Esophagus muscularis mucosa (tissue), 4 donors: ENCODE results near the gene CYBA. TPM values are rescaled to one million over a fixed set of nuclear protein-coding genes. Genes with fewer than 3 reads are reported as not detected.
A peak's percentile ranks its signal among the peaks of the same experiment; 100 is the strongest.

Experiments
- DNase-seq: peaks from one replicate; pipeline ENCODE4 v3.0.0-alpha.2; 2017; ENCODE audit errors: extremely low spot score
- H3K27ac ChIP-seq, 4 donors: fragments of 200-600 bp; sonication (generic); replicated peaks in 1 of 4; 1 replicate in 3 of 4; 2 replicates in 1 of 4; pipeline ENCODE4 v1.5.1; 2016 to 2019; ENCODE audit warnings: mild to moderate bottlenecking in 1 of 4
- H3K27me3 ChIP-seq, 4 donors: fragments of 200-600 bp; sonication (generic); one replicate each; pipeline versions ENCODE4 v1.5.1 to v1.6.0; 2016 to 2019
- H3K36me3 ChIP-seq, 4 donors: fragments of 200-600 bp; sonication (generic); one replicate each; pipeline ENCODE4 v1.5.1; 2016 to 2019
- H3K4me1 ChIP-seq, 4 donors: fragments of 200-600 bp; sonication (generic); one replicate each; pipeline ENCODE4 v1.5.1; 2016 to 2019
- H3K4me3 ChIP-seq, 4 donors: fragments of 200-600 bp; sonication (generic); 1 replicate in 2 of 4; 2 replicates in 2 of 4; pipeline ENCODE4 v1.5.1; 2016 to 2019; ENCODE audit warnings: mild to moderate bottlenecking in 4 of 4, moderate library complexity in 1 of 4
- H3K9me3 ChIP-seq, 4 donors: fragments of 200-600 bp; sonication (generic); 1 replicate in 3 of 4; 2 replicates in 1 of 4; pipeline ENCODE4 v1.5.1; 2016 to 2019
- EP300 ChIP-seq: sonication (generic); formaldehyde crosslinking; IDR thresholded peaks from one replicate; pipeline ENCODE4 v1.6.1; 2017; ENCODE audit warnings: antibody characterized with exemption
- POLR2A ChIP-seq: fragments of 450-650 bp; IDR thresholded peaks from one replicate; pipeline ENCODE4 v1.6.1; 2017; ENCODE audit warnings: antibody characterized with exemption, moderate library complexity, mild to moderate bottlenecking, low read depth
- POLR2AphosphoS5 ChIP-seq, 2 donors: sonication (generic); formaldehyde crosslinking; IDR thresholded peaks; one replicate each; pipeline ENCODE4 v1.6.1; 2017; ENCODE audit warnings: antibody characterized with exemption in 2 of 2
- WGBS: methylation state at CpG from one replicate; pipeline ENCODE4 v1.1.5; 2018; 5-methylcytosine and 5-hydroxymethylcytosine counted together
- intact Hi-C: fragments of 100-400 bp; cut with DNase I; formaldehyde crosslinking; loops from one replicate; pipeline ENCODE4 v1.15.1; 2023
- total RNA-seq, 4 donors: library from RNA; depleted of rRNA; stranded (reverse); fragments of >200 nt; gene quantifications; one replicate each; pipeline versions ENCODE4 v1.1.0 to v1.2.1, GENCODE V29; 2016
- TF ChIP-seq, protein P1 (sequence below), 3 experiments: fragments of 200-600 bp in 2 of 3; fragments of 450-650 bp in 1 of 3; sonication (generic) in 2 of 3; IDR thresholded peaks; one replicate each; pipeline ENCODE4 v1.5.1; 2017 to 2019; ENCODE audit warnings: antibody characterized with exemption in 3 of 3, mild to moderate bottlenecking in 2 of 3, moderate library complexity in 1 of 3

The CYBA gene
- total RNA-seq, 4 donors from 2014 or later, result 46.5 to 156 (median 99.2) TPM

DNA sequence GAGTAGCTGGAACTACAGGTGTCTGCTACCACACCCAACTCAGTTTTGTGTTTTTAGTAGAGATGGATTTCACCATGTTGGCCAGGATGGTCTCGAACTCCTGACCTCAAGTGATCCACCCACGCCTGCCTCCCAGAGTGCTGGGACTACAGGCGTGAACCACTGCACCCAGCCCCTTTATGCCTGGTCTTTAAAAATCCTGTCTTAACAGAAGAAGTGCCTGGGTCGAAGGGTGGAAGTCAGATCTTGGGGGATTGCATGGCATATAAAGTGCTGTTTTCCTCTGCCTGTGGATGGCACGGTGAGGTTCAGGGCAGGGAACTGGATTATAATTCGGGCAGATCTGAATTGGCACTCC, 50.3 kb downstream of the CYBA start:
- no peak overlapping the region for H3K4me3 ChIP-seq
- H3K27me3 ChIP-seq, result no peaks in the 10 kb centered on the region
- no peaks in the 10 kb centered on the region for H3K9me3 ChIP-seq
- no peak for DNase-seq
- intact Hi-C loops, result no loop called here
- peak overlapping the region in 3 of 4 donors; percentile 62 to 73 (median 68) for H3K27ac ChIP-seq
- H3K36me3 ChIP-seq, result peaks cover 30 to 77% (median 67%) of the 10 kb centered on the region in 4 donors
- 95% methylated on average over 6 of the region's 6 CpGs for WGBS
- TF ChIP-seq, protein P1, sequence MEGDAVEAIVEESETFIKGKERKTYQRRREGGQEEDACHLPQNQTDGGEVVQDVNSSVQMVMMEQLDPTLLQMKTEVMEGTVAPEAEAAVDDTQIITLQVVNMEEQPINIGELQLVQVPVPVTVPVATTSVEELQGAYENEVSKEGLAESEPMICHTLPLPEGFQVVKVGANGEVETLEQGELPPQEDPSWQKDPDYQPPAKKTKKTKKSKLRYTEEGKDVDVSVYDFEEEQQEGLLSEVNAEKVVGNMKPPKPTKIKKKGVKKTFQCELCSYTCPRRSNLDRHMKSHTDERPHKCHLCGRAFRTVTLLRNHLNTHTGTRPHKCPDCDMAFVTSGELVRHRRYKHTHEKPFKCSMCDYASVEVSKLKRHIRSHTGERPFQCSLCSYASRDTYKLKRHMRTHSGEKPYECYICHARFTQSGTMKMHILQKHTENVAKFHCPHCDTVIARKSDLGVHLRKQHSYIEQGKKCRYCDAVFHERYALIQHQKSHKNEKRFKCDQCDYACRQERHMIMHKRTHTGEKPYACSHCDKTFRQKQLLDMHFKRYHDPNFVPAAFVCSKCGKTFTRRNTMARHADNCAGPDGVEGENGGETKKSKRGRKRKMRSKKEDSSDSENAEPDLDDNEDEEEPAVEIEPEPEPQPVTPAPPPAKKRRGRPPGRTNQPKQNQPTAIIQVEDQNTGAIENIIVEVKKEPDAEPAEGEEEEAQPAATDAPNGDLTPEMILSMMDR (IDR thresholded peaks at IDR 0.05), result no peak
- TF ChIP-seq POLR2AphosphoS5 (IDR thresholded peaks at IDR 0.05) (no peak), EP300 (no peak), POLR2A (no peak)
- H3K4me1 ChIP-seq, result peaks cover 21 to 32% (median 26%) of the 10 kb centered on the region in 4 donors

DNA sequence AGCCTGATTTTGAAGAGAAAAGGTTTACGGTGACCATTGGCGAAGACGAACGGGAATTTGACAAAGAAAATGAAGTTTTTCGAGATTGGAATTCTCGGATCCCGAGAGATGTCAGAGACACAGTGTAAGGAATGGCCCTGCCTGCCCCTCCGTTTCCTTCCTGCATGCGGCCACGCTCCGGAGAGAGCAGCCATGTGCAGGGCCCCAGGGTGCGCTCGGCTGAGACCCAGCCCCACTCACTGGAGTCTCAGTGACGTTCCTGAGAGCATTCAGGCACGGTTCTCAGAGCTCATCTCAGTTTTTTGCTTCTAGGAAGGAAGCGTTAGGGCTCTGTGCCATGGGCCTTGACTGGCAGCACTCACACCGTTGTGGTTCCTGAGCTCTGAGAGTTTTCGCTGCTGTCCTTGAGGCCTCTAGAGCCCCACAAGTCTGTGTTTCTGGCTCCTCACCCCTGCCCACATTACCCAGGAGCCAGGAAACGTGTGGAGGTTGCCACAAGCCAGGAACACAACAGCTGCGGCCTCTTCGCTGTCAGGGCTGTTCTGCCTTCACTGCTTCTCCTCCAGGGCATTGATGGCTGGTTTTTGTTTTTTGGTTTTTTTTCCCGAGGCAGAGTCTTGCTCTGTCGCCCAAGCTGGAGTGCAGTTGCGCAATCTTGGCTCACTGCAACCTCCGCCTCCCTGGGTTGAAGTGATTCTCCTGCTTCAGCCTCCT, 50.9 kb downstream of the CYBA start:
- peaks cover 21 to 32% (median 27%) of the 10 kb centered on the region in 4 donors for H3K4me1 ChIP-seq
- no peaks in the 10 kb centered on the region for H3K9me3 ChIP-seq
- DNase-seq, result no peak
- peak overlapping the region; percentile 16 to 73 (median 65) for H3K27ac ChIP-seq
- H3K27me3 ChIP-seq, result no peaks in the 10 kb centered on the region
- no peak overlapping the region for H3K4me3 ChIP-seq
- H3K36me3 ChIP-seq, result peaks cover 30 to 72% (median 61%) of the 10 kb centered on the region in 4 donors
- TF ChIP-seq POLR2AphosphoS5 (IDR thresholded peaks at IDR 0.05) (no peak), POLR2A (no peak), EP300 (no peak)
- TF ChIP-seq, protein P1 (IDR thresholded peaks at IDR 0.05), result no peak
- intact Hi-C loops, result no loop called here
- WGBS, result 74% methylated on average over 25 of the region's 25 CpGs

DNA sequence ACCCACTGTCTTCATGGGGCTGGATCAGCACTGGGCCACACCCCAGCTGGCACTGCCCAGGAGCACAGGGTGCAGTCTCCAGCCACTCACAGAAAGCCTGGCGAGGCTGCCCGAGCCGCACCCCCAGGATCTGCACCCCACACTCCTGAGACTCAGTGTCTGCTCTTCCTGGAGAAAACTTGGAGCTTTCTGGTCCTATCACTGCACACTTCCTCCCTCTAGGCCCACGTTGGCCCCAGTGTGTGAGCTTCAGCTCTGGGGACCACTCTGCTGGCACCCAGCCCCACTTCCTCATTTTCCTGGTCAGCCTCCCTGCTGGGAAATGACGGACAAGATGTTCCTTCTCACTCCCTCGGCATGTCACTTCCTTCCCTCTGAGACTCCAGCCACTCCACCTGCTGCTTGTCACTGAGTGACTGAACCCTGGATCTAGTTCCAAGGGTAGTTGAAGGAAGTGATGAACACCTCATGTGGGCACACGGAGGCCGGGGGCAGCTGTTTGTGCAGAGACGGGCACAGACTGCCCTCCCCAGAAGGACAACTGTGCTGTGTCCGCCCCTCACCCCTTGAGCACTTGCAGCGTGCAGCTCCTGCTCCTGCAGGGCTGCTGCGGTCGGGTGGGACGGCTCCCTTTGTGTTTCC, 51.6 kb downstream of the CYBA start:
- TF ChIP-seq POLR2AphosphoS5 (IDR thresholded peaks at IDR 0.05) (peak; percentile 72 to 73), POLR2A (no peak), EP300 (peak; percentile 65)
- TF ChIP-seq, protein P1 (IDR thresholded peaks at IDR 0.05), result no peak
- peak; percentile 92 for DNase-seq
- H3K27ac ChIP-seq, result peak overlapping the region; percentile 16 to 73 (median 65)
- peaks cover 30 to 67% (median 54%) of the 10 kb centered on the region in 4 donors for H3K36me3 ChIP-seq
- H3K9me3 ChIP-seq, result no peaks in the 10 kb centered on the region
- H3K4me1 ChIP-seq, result peaks cover 21 to 37% (median 28%) of the 10 kb centered on the region in 4 donors
- H3K27me3 ChIP-seq, result no peaks in the 10 kb centered on the region
- no peak overlapping the region for H3K4me3 ChIP-seq
- intact Hi-C loops, result no loop called here
- WGBS, result 67% methylated on average over 14 of the region's 14 CpGs

DNA sequence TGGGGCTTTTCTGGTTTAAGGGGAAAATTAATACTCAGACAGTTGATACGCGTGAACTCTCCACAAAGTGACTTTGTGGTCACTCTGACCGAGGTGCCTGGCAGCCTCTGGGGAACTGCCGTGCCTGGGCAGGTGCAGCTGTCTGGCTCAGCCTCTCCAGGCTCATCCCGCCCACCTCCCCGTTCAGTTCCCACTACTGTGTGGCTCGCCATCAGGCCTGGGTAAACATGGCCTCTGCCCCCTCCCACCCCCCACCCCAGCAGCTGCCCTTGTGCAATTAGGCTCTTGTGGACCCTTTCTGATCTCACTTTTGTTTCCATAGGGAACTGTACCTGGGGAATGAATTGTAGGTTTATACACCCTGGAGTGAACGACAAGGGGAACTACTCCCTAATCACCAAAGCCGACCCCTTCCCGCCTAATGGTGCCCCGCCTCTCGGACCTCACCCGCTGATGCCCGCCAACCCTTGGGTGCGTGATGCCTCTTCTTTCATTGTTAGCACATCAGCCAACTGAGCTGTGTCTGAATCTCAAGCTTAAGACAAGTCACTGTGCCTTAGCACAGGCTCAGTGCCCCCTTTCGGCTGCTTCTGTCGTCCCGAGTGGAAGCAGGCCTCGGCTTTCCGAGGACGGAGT, 52.9 kb downstream of the CYBA start:
- peaks cover 30 to 71% (median 52%) of the 10 kb centered on the region in 4 donors for H3K36me3 ChIP-seq
- intact Hi-C loops, result no loop called here
- H3K9me3 ChIP-seq, result no peaks in the 10 kb centered on the region
- TF ChIP-seq, protein P1 (IDR thresholded peaks at IDR 0.05), result no peak
- TF ChIP-seq POLR2A (no peak), EP300 (no peak), POLR2AphosphoS5 (IDR thresholded peaks at IDR 0.05) (no peak)
- no peak for DNase-seq
- H3K27me3 ChIP-seq, result no peaks in the 10 kb centered on the region
- H3K4me3 ChIP-seq, result no peak overlapping the region
- 91% methylated on average over 21 of the region's 21 CpGs for WGBS
- peaks cover 21 to 40% (median 28%) of the 10 kb centered on the region in 4 donors for H3K4me1 ChIP-seq
- H3K27ac ChIP-seq, result peak overlapping the region in 2 of 4 donors; percentile 54 to 59
